ENCODE results near the gene WDR90.

DNA sequence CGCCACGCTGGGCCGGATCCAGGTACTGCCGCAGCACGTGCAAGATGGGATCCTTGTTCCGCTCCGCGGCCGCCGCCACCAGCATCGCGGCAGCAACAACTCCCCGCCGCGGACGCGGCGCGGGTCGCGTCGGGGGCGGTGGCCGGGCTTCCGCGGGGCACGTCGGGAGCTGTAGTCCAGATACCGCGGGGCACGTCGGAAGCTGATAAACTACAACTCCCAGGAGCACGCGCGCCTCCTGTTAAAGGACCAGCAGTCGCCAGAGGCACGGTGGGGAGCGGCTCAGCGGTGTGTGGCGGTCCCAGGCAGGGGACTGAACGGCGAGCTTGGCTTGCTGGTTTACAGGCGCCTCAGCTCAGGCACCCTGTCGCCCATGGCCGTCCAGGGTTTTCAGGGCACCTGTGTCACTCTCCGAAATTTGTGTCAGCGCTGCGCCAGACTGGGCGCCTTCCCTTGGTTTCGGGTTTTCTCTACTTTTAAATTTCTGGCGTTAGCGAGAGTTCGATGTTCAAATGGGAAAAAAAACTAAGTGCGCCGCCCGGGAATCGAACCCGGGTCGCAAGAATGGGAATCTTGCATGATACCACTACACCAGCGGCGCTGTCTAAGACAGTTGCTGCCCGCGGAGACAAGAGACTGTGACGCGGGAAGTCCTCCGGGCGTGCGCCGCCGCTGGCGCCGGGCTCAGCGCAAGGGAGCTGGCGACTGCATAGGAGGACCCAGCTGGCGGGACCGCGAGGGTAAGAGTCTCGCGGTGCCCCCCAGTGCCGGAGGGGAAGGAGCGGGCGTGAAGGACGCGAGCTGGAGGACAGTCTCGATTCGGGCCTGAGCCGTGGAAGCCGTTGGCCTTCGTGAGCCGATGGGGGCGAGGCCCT lies 12.7 kb upstream of the WDR90 start, which contains the start of gene METTL26:
- TF ChIP-seq, protein P1, sequence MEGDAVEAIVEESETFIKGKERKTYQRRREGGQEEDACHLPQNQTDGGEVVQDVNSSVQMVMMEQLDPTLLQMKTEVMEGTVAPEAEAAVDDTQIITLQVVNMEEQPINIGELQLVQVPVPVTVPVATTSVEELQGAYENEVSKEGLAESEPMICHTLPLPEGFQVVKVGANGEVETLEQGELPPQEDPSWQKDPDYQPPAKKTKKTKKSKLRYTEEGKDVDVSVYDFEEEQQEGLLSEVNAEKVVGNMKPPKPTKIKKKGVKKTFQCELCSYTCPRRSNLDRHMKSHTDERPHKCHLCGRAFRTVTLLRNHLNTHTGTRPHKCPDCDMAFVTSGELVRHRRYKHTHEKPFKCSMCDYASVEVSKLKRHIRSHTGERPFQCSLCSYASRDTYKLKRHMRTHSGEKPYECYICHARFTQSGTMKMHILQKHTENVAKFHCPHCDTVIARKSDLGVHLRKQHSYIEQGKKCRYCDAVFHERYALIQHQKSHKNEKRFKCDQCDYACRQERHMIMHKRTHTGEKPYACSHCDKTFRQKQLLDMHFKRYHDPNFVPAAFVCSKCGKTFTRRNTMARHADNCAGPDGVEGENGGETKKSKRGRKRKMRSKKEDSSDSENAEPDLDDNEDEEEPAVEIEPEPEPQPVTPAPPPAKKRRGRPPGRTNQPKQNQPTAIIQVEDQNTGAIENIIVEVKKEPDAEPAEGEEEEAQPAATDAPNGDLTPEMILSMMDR (IDR thresholded peaks at IDR 0.05; ENCODE audit: insufficient read depth, low read depth, low read length) = no peak
- no peak for TF ChIP-seq EZH2 (IDR thresholded peaks at IDR 0.05; ENCODE audit: insufficient read depth, low read length)
